ENCODE data around the gene SERPINB1.

DNA sequence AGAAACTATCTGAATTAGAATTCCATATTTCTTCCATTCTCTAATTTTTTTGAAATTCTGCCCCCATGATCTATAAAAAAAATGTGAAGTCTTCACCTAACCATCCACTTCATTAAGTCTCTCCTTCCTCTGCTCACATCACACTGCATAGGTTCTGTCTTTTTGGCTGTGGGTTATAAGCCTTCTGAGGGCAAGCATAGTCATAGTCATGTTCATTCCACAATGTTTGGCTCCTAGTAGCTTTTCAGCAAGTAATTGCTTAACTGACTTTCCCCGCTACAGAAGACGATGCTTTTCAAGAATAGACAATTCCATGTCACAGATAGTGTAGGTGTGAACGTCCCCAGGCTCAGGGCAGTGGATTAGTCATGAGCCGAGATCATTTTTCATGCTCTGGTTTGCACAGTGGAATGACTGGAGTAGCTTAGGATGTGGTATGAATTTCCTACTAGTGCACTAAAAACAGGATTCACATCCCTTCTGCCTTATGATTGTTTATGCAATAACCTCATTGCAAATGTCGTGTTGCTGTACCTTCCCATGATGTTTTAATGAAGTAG, 47.4 kb downstream of the SERPINB1 start:
- TF ChIP-seq, protein P1, sequence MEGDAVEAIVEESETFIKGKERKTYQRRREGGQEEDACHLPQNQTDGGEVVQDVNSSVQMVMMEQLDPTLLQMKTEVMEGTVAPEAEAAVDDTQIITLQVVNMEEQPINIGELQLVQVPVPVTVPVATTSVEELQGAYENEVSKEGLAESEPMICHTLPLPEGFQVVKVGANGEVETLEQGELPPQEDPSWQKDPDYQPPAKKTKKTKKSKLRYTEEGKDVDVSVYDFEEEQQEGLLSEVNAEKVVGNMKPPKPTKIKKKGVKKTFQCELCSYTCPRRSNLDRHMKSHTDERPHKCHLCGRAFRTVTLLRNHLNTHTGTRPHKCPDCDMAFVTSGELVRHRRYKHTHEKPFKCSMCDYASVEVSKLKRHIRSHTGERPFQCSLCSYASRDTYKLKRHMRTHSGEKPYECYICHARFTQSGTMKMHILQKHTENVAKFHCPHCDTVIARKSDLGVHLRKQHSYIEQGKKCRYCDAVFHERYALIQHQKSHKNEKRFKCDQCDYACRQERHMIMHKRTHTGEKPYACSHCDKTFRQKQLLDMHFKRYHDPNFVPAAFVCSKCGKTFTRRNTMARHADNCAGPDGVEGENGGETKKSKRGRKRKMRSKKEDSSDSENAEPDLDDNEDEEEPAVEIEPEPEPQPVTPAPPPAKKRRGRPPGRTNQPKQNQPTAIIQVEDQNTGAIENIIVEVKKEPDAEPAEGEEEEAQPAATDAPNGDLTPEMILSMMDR (IDR thresholded peaks at IDR 0.05): no peak
- TF ChIP-seq POLR2A (IDR thresholded peaks at IDR 0.05): no peak
